MCF 10A (cell line): ENCODE data around the gene COA8. TPM values are rescaled to one million over a fixed set of nuclear protein-coding genes. Genes with fewer than 3 reads are reported as not detected.

Experiments
- BruUV-seq: library from RNA; stranded (reverse); fragments of 400-500 nt; replicated peaks from 2 replicates; lab custom pipeline; 2021; lab: Mats Ljungman, UMichigan
- CTCF ChIA-PET: fragments of 300-600 bp; sonication (Branson Sonifier 250); formaldehyde crosslinking; extraction: SDS; loops from one replicate; lab custom pipeline; 2021; ENCODE audit warnings: antibody characterized with exemption, inconsistent platforms; lab: Yijun Ruan, JAX
- POLR2A ChIA-PET: fragments of 300-600, 350-650 bp; sonication (Branson Sonifier 250); formaldehyde crosslinking; extraction: SDS; loops from one replicate; lab custom pipeline; 2020; ENCODE audit warnings: antibody characterized with exemption, inconsistent platforms; lab: Yijun Ruan, JAX
- DNase-seq: peaks from one replicate; pipeline ENCODE4 v3.0.0-alpha.2; 2018; ENCODE audit not compliant: unreplicated experiment
- H3K27ac Mint-ChIP-seq: one replicate; pipeline ENCODE4 v1.8.0; 2022; ENCODE audit warnings: mild to moderate bottlenecking, low read depth, mixed read lengths; ENCODE audit not compliant: unreplicated experiment
- H3K27me3 Mint-ChIP-seq: one replicate; pipeline ENCODE4 v1.8.0; 2022; ENCODE audit warnings: mixed read lengths; ENCODE audit not compliant: insufficient read depth, unreplicated experiment
- H3K36me3 Mint-ChIP-seq: one replicate; pipeline ENCODE4 v1.8.0; 2022; ENCODE audit warnings: mild to moderate bottlenecking, moderate library complexity, mixed read lengths; ENCODE audit not compliant: insufficient read depth, unreplicated experiment
- H3K4me1 Mint-ChIP-seq: one replicate; pipeline ENCODE4 v1.8.0; 2022; ENCODE audit warnings: mixed read lengths; ENCODE audit not compliant: insufficient read depth, unreplicated experiment
- H3K4me3 Mint-ChIP-seq: one replicate; pipeline ENCODE4 v1.8.0; 2022; ENCODE audit warnings: mild to moderate bottlenecking, moderate library complexity, mixed read lengths; ENCODE audit not compliant: unreplicated experiment
- H3K9me3 Mint-ChIP-seq: one replicate; pipeline ENCODE4 v1.8.0; 2022; ENCODE audit warnings: mixed read lengths; ENCODE audit not compliant: unreplicated experiment
- CTCF ChIP-seq: fragments of 200-600 bp; IDR thresholded peaks from one replicate; pipeline ENCODE4 v1.8.0; 2022; ENCODE audit warnings: antibody characterized with exemption, mild to moderate bottlenecking; ENCODE audit not compliant: unreplicated experiment
- intact Hi-C: fragments of 100-400 bp; cut with micrococcal nuclease; formaldehyde crosslinking; loops from 2 replicates; pipeline ENCODE4 v1.14.1; 2022
- total RNA-seq: library from RNA; stranded (reverse); gene quantifications from 2 replicates; pipeline ENCODE4 v1.2.3, GENCODE V29; 2022

The COA8 gene
- total RNA-seq, 1 experiment from 2014 or later = 68.9 TPM

GRCh38 chr14:103574707-103575285 is 12.0 kb downstream of the COA8 start:
- H3K9me3 Mint-ChIP-seq = no peaks in the 10 kb centered on the region
- DNase-seq = no peak
- no peak for TF ChIP-seq CTCF
- CTCF ChIA-PET = interaction anchor here (0.8 kb wide), 1 partner anchor 55 kb away, joined by 3 read pairs; no protein-coding TSS in a partner anchor
- no peak overlapping the region for H3K4me3 Mint-ChIP-seq
- peaks cover 75% of the 10 kb centered on the region for H3K36me3 Mint-ChIP-seq
- POLR2A ChIA-PET = interaction anchor here (0.6 to 2.2 kb wide), 6 partner anchors 12 to 54 kb away, joined by 3 to 19 read pairs (median 3); partner anchors contain the start of genes BAG5, COA8 and KLC1
- H3K27me3 Mint-ChIP-seq = no peaks in the 10 kb centered on the region
- peak overlapping the region; percentile 23 for H3K27ac Mint-ChIP-seq
- BruUV-seq = no TSS peak
- peaks cover 17% of the 10 kb centered on the region for H3K4me1 Mint-ChIP-seq
- intact Hi-C loops = loop anchor here (10.0 kb wide), 2 partner anchors 100 to 140 kb away; partner anchors contain the start of genes XRCC3 and ZFYVE21

GRCh38 chr14:103576371-103577024 is 13.7 kb downstream of the COA8 start:
- peak overlapping the region; percentile 82 for H3K27ac Mint-ChIP-seq
- H3K27me3 Mint-ChIP-seq = no peaks in the 10 kb centered on the region
- H3K4me3 Mint-ChIP-seq = peak overlapping the region; percentile 13
- peaks cover 78% of the 10 kb centered on the region for H3K36me3 Mint-ChIP-seq
- POLR2A ChIA-PET = interaction anchor here (0.5 to 2.2 kb wide), 9 partner anchors 10 to 326 kb away, joined by 3 to 19 read pairs (median 4); partner anchors contain the start of genes BAG5, COA8 and KLC1
- intact Hi-C loops = loop anchor here (2.0 to 10.0 kb wide), 3 partner anchors 52 to 138 kb away; partner anchors contain the start of genes KLC1, XRCC3 and ZFYVE21
- peaks cover 17% of the 10 kb centered on the region for H3K4me1 Mint-ChIP-seq
- BruUV-seq = no TSS peak
- H3K9me3 Mint-ChIP-seq = no peaks in the 10 kb centered on the region
- CTCF ChIA-PET = interaction anchor here (1.0 to 1.7 kb wide), 2 partner anchors 13 to 35 kb away, joined by 3 to 4 read pairs; no protein-coding TSS in a partner anchor
- TF ChIP-seq CTCF = no peak
- peak; percentile 91 for DNase-seq

- ChIA-PET CTCF (interaction anchor here (0.6 kb wide), 1 partner anchor 422 kb away, joined by 3 read pairs; no protein-coding TSS in a partner anchor), POLR2A (no interaction called here)
- no peaks in the 10 kb centered on the region for H3K27me3 Mint-ChIP-seq
Observed at GRCh38 chr14:103578401-103579075, 15.8 kb downstream of the COA8 start.

More at GRCh38 chr14:103578401-103579075, 15.8 kb downstream of the COA8 start:
- Mint-ChIP-seq H3K27ac (no peak overlapping the region), H3K4me1 (peaks cover 22% of the 10 kb centered on the region), H3K4me3 (no peak overlapping the region), H3K36me3 (peaks cover 68% of the 10 kb centered on the region), H3K9me3 (no peaks in the 10 kb centered on the region)
- TF ChIP-seq CTCF = no peak
- BruUV-seq = no TSS peak
- intact Hi-C loops = loop anchor here (10.0 kb wide), 2 partner anchors 96 to 136 kb away; partner anchors contain the start of genes XRCC3 and ZFYVE21
- DNase-seq = no peak
